ENCODE results near the gene HOXA7.
A peak's percentile ranks its signal among the peaks of the same experiment; 100 is the strongest.

HOXA7 gene

GRCh38 chr7:27159266-27160144, 3.0 kb upstream of the HOXA7 start:
- DNase-seq (ENCODE audit: low read depth in 2 of 2), result no peak

GRCh38 chr7:27158436-27159265, 2.2 kb upstream of the HOXA7 start:
- DNase-seq (ENCODE audit: low read depth in 2 of 2), result no peak

GRCh38 chr7:27157702-27158431, 1.4 kb upstream of the HOXA7 start:
- no peak for DNase-seq (ENCODE audit: low read depth in 2 of 2)

- DNase-seq (ENCODE audit: low read depth in 2 of 2), result no peak
These were observed 634 bp upstream of the HOXA7 start for GRCh38 chr7:27156916-27157701.

- DNase-seq (ENCODE audit: low read depth in 2 of 2), result no peak
These were observed 513 bp downstream of the HOXA7 start for GRCh38 chr7:27155816-27156507.

- DNase-seq (ENCODE audit: low read depth in 2 of 2), result no peak
These were observed 1.3 kb downstream of the HOXA7 start for GRCh38 chr7:27154901-27155815.

- DNase-seq (ENCODE audit: low read depth in 2 of 2), result no peak
These were observed 2.1 kb downstream of the HOXA7 start for GRCh38 chr7:27154369-27154768.

- DNase-seq (ENCODE audit: low read depth in 2 of 2), result no peak
These were observed 2.9 kb downstream of the HOXA7 start for GRCh38 chr7:27153526-27153925.

GRCh38 chr7:27152816-27153442, 3.5 kb downstream of the HOXA7 start:
- no peak for DNase-seq (ENCODE audit: low read depth in 2 of 2)

GRCh38 chr7:27151931-27152815, 4.3 kb downstream of the HOXA7 start, which contains the start of gene HOXA3:
Gene HOXA3, minus strand, starts transcription at chr7:27152583. Its CDS starts 41,943 bp downstream, at chr7:27110640.
- no peak for DNase-seq (ENCODE audit: low read depth in 2 of 2)

GRCh38 chr7:27151341-27151930, 5.0 kb downstream of the HOXA7 start:
- DNase-seq (ENCODE audit: low read depth in 2 of 2), result no peak

- DNase-seq (ENCODE audit: low read depth in 2 of 2), result peak; percentile 29 to 45
These were observed 5.7 kb downstream of the HOXA7 start for GRCh38 chr7:27150568-27151340.

- DNase-seq (ENCODE audit: low read depth in 2 of 2), result no peak
These were observed 6.5 kb downstream of the HOXA7 start for GRCh38 chr7:27149842-27150567.

GRCh38 chr7:27148756-27149641, 7.5 kb downstream of the HOXA7 start:
- DNase-seq (ENCODE audit: low read depth in 2 of 2), result no peak

Measured in stimulated activated CD4-positive, alpha-beta T cell treated with anti-CD3 and anti-CD28 coated beads, Interleukin-1b, Interleukin-23, amount 100 ng/mL, for 1 hour (primary cell).